ENCODE data around the gene ARID5A. TPM values are rescaled to one million over a fixed set of nuclear protein-coding genes. Genes with fewer than 3 reads are reported as not detected.

ARID5A gene
- polyA plus RNA-seq, 1 donor from 2014 or later = not detected

- Histone ChIP-seq H3K36me3 (ENCODE audit: insufficient read depth, low read length) (no peaks in the 10 kb centered on the region), H3K27me3 (ENCODE audit: insufficient read depth, low read depth, low read length) (no peaks in the 10 kb centered on the region), H3K4me2 (ENCODE audit: low read length) (no peak overlapping the region), H3K9me3 (ENCODE audit: low read length) (no peaks in the 10 kb centered on the region), H3K27ac (ENCODE audit: low read length) (no peak overlapping the region), H3K4me3 (ENCODE audit: low read length) (no peak overlapping the region), H2AFZ (ENCODE audit: low read depth, low read length) (no peak overlapping the region), H3F3A (ENCODE audit: insufficient read depth, low read length, poor library complexity, severe bottlenecking) (no peaks in the 10 kb centered on the region), H4K20me1 (ENCODE audit: insufficient read depth) (no peaks in the 10 kb centered on the region), H3K9me2 (ENCODE audit: insufficient read depth, low read length) (no peaks in the 10 kb centered on the region), H3K9ac (ENCODE audit: low read length) (no peak overlapping the region), H3K79me2 (replicated peaks; ENCODE audit: insufficient read depth, low read length) (no peaks in the 10 kb centered on the region)
- TF ChIP-seq, protein P1, sequence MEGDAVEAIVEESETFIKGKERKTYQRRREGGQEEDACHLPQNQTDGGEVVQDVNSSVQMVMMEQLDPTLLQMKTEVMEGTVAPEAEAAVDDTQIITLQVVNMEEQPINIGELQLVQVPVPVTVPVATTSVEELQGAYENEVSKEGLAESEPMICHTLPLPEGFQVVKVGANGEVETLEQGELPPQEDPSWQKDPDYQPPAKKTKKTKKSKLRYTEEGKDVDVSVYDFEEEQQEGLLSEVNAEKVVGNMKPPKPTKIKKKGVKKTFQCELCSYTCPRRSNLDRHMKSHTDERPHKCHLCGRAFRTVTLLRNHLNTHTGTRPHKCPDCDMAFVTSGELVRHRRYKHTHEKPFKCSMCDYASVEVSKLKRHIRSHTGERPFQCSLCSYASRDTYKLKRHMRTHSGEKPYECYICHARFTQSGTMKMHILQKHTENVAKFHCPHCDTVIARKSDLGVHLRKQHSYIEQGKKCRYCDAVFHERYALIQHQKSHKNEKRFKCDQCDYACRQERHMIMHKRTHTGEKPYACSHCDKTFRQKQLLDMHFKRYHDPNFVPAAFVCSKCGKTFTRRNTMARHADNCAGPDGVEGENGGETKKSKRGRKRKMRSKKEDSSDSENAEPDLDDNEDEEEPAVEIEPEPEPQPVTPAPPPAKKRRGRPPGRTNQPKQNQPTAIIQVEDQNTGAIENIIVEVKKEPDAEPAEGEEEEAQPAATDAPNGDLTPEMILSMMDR (IDR thresholded peaks at IDR 0.05; ENCODE audit: poor library complexity, severe bottlenecking) = no peak
- TF ChIP-seq TAF1 (IDR thresholded peaks at IDR 0.05; ENCODE audit: low read depth) = no peak
- TF ChIP-seq EZH2 (IDR thresholded peaks at IDR 0.05; ENCODE audit: borderline replicate concordance, insufficient read depth, low read length, poor library complexity, severe bottlenecking) = no peak
- TF ChIP-seq SMC3 (conservative IDR thresholded peaks at IDR 0.05; ENCODE audit: poor library complexity) = no peak
- no peak for TF ChIP-seq EP300 (conservative IDR thresholded peaks at IDR 0.05; ENCODE audit: poor library complexity, severe bottlenecking)
- TF ChIP-seq MXI1 (conservative IDR thresholded peaks at IDR 0.05; ENCODE audit: poor library complexity, severe bottlenecking) = no peak
- TF ChIP-seq RAD21 (conservative IDR thresholded peaks at IDR 0.05) = no peak
- TF ChIP-seq, protein P2, sequence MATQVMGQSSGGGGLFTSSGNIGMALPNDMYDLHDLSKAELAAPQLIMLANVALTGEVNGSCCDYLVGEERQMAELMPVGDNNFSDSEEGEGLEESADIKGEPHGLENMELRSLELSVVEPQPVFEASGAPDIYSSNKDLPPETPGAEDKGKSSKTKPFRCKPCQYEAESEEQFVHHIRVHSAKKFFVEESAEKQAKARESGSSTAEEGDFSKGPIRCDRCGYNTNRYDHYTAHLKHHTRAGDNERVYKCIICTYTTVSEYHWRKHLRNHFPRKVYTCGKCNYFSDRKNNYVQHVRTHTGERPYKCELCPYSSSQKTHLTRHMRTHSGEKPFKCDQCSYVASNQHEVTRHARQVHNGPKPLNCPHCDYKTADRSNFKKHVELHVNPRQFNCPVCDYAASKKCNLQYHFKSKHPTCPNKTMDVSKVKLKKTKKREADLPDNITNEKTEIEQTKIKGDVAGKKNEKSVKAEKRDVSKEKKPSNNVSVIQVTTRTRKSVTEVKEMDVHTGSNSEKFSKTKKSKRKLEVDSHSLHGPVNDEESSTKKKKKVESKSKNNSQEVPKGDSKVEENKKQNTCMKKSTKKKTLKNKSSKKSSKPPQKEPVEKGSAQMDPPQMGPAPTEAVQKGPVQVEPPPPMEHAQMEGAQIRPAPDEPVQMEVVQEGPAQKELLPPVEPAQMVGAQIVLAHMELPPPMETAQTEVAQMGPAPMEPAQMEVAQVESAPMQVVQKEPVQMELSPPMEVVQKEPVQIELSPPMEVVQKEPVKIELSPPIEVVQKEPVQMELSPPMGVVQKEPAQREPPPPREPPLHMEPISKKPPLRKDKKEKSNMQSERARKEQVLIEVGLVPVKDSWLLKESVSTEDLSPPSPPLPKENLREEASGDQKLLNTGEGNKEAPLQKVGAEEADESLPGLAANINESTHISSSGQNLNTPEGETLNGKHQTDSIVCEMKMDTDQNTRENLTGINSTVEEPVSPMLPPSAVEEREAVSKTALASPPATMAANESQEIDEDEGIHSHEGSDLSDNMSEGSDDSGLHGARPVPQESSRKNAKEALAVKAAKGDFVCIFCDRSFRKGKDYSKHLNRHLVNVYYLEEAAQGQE (IDR thresholded peaks at IDR 0.05; ENCODE audit: borderline replicate concordance) = no peak
- no peak for TF ChIP-seq POLR2AphosphoS5 (IDR thresholded peaks at IDR 0.05)
These were observed 29.7 kb upstream of the ARID5A start for GRCh38 chr2:96506907-96507240.

GRCh38 chr2:96507957-96508520 is 28.5 kb upstream of the ARID5A start:
- H3K4me2 ChIP-seq (ENCODE audit: low read length) = no peak overlapping the region
- TF ChIP-seq, protein P1 (IDR thresholded peaks at IDR 0.05; ENCODE audit: poor library complexity, severe bottlenecking) = peak; percentile 63
- TF ChIP-seq RAD21 (conservative IDR thresholded peaks at IDR 0.05) (no peak), SMC3 (conservative IDR thresholded peaks at IDR 0.05; ENCODE audit: poor library complexity) (peak; percentile 29), MXI1 (conservative IDR thresholded peaks at IDR 0.05; ENCODE audit: poor library complexity, severe bottlenecking) (no peak), POLR2AphosphoS5 (IDR thresholded peaks at IDR 0.05) (no peak), EP300 (conservative IDR thresholded peaks at IDR 0.05; ENCODE audit: poor library complexity, severe bottlenecking) (no peak), TAF1 (IDR thresholded peaks at IDR 0.05; ENCODE audit: low read depth) (no peak), EZH2 (IDR thresholded peaks at IDR 0.05; ENCODE audit: borderline replicate concordance, insufficient read depth, low read length, poor library complexity, severe bottlenecking) (no peak)
- TF ChIP-seq, protein P2 (IDR thresholded peaks at IDR 0.05; ENCODE audit: borderline replicate concordance) = no peak
- H3K27ac ChIP-seq (ENCODE audit: low read length) = no peak overlapping the region
- H2AFZ ChIP-seq (ENCODE audit: low read depth, low read length) = no peak overlapping the region
- no peak overlapping the region for H3K9ac ChIP-seq (ENCODE audit: low read length)
- no peaks in the 10 kb centered on the region for H4K20me1 ChIP-seq (ENCODE audit: insufficient read depth)
- H3K79me2 ChIP-seq (replicated peaks; ENCODE audit: insufficient read depth, low read length) = no peaks in the 10 kb centered on the region
- H3K36me3 ChIP-seq (ENCODE audit: insufficient read depth, low read length) = no peaks in the 10 kb centered on the region
- no peaks in the 10 kb centered on the region for H3K9me2 ChIP-seq (ENCODE audit: insufficient read depth, low read length)
- no peak overlapping the region for H3K4me3 ChIP-seq (ENCODE audit: low read length)
- H3K27me3 ChIP-seq (ENCODE audit: insufficient read depth, low read depth, low read length) = no peaks in the 10 kb centered on the region
- H3F3A ChIP-seq (ENCODE audit: insufficient read depth, low read length, poor library complexity, severe bottlenecking) = no peaks in the 10 kb centered on the region
- H3K9me3 ChIP-seq (ENCODE audit: low read length) = no peaks in the 10 kb centered on the region
